ENCODE measurements around the gene PCED1B.
"Not testable (repeated sequence)": the region's sequence is repeated elsewhere in the genome, so short reads cannot be mapped to it uniquely, and the experiment has no call there.

Gene PCED1B

GRCh38 chr12:47164724-47165439 is 85.5 kb downstream of the PCED1B start:
- DNase-seq (ENCODE audit: low read depth in 2 of 2): no peak

GRCh38 chr12:47165934-47166333 is 86.5 kb downstream of the PCED1B start:
- no peak for DNase-seq (ENCODE audit: low read depth in 2 of 2)

- DNase-seq (ENCODE audit: low read depth in 2 of 2): no peak
These were observed 86.9 kb downstream of the PCED1B start for GRCh38 chr12:47166365-47166764.

- not testable (repeated sequence) for DNase-seq (ENCODE audit: low read depth in 2 of 2)
These were observed 90.9 kb downstream of the PCED1B start for GRCh38 chr12:47170281-47170680.

GRCh38 chr12:47178014-47178413 is 98.6 kb downstream of the PCED1B start:
- no peak for DNase-seq (ENCODE audit: low read depth in 2 of 2)

GRCh38 chr12:47182164-47182938 is 102.9 kb downstream of the PCED1B start:
- not testable (repeated sequence) for DNase-seq (ENCODE audit: low read depth in 2 of 2)

GRCh38 chr12:47184229-47184628 is 104.8 kb downstream of the PCED1B start:
- DNase-seq (ENCODE audit: low read depth in 2 of 2): no peak

- no peak for DNase-seq (ENCODE audit: low read depth in 2 of 2)
These were observed 105.4 kb downstream of the PCED1B start for GRCh38 chr12:47184813-47185212.

GRCh38 chr12:47186246-47186645 is 106.8 kb downstream of the PCED1B start:
- DNase-seq (ENCODE audit: low read depth in 2 of 2): no peak

- DNase-seq (ENCODE audit: low read depth in 2 of 2): no peak
These were observed 109.4 kb downstream of the PCED1B start for GRCh38 chr12:47188576-47189441.

- DNase-seq (ENCODE audit: low read depth in 2 of 2): no peak
These were observed 110.3 kb downstream of the PCED1B start for GRCh38 chr12:47189728-47190127.

- DNase-seq (ENCODE audit: low read depth in 2 of 2): no peak
These were observed 110.9 kb downstream of the PCED1B start for GRCh38 chr12:47190271-47190750.

- DNase-seq (ENCODE audit: low read depth in 2 of 2): no peak
These were observed 111.5 kb downstream of the PCED1B start for GRCh38 chr12:47190905-47191304.

- DNase-seq (ENCODE audit: low read depth in 2 of 2): no peak
These were observed 112.6 kb downstream of the PCED1B start for GRCh38 chr12:47192051-47192450.

- DNase-seq (ENCODE audit: low read depth in 2 of 2): no peak
These were observed 113.6 kb downstream of the PCED1B start for GRCh38 chr12:47193066-47193465.

- DNase-seq (ENCODE audit: low read depth in 2 of 2): no peak
These were observed 115.1 kb downstream of the PCED1B start for GRCh38 chr12:47194501-47194900.

- no peak for DNase-seq (ENCODE audit: low read depth in 2 of 2)
These were observed 121.0 kb downstream of the PCED1B start for GRCh38 chr12:47200446-47200845.

GRCh38 chr12:47201190-47201589 is 121.8 kb downstream of the PCED1B start:
- not testable (repeated sequence) for DNase-seq (ENCODE audit: low read depth in 2 of 2)

- no peak for DNase-seq (ENCODE audit: low read depth in 2 of 2)
These were observed 122.8 kb downstream of the PCED1B start for GRCh38 chr12:47202176-47202575.

GRCh38 chr12:47205532-47206449 is 126.4 kb downstream of the PCED1B start:
- DNase-seq (ENCODE audit: low read depth in 2 of 2): no peak
